Upper lobe of left lung (tissue), 4 donors: Measurements from ENCODE around the gene PEPD.

Experiments
- POLR2A ChIP-seq, 4 donors: fragments of 450-650 bp; IDR thresholded peaks; one replicate each; pipeline ENCODE4 v1.5.1; 2016 to 2017; ENCODE audit warnings: antibody characterized with exemption in 4 of 4, mild to moderate bottlenecking in 2 of 4
- TF ChIP-seq, protein P1 (sequence below), 6 experiments: fragments of 450-650 bp in 4 of 6; fragments of 200-600 bp in 2 of 6; sonication (generic) in 2 of 6; IDR thresholded peaks; one replicate each; pipeline ENCODE4 v1.5.1; 2016 to 2019; ENCODE audit warnings: antibody characterized with exemption in 6 of 6

DNA sequence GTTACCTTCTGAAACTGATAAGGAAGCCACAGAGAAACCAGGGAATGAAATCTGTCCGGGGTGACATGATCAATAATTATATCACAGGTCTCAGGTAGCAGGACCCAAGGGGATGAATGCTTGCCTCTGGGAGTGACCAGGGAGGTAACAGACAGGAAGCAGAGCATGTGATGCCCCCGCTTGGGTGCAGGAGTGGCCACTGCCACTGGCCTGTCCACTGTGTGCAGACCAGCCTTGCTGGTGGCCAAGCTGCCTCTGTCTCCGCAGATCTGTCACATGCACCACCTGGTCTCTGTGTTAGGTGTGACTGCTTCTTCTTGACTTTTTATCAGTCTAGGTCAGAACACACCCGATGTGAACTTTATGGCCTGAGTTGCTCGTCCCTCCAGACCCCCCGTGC, 71.8 kb downstream of the PEPD start:
- TF ChIP-seq, protein P1, sequence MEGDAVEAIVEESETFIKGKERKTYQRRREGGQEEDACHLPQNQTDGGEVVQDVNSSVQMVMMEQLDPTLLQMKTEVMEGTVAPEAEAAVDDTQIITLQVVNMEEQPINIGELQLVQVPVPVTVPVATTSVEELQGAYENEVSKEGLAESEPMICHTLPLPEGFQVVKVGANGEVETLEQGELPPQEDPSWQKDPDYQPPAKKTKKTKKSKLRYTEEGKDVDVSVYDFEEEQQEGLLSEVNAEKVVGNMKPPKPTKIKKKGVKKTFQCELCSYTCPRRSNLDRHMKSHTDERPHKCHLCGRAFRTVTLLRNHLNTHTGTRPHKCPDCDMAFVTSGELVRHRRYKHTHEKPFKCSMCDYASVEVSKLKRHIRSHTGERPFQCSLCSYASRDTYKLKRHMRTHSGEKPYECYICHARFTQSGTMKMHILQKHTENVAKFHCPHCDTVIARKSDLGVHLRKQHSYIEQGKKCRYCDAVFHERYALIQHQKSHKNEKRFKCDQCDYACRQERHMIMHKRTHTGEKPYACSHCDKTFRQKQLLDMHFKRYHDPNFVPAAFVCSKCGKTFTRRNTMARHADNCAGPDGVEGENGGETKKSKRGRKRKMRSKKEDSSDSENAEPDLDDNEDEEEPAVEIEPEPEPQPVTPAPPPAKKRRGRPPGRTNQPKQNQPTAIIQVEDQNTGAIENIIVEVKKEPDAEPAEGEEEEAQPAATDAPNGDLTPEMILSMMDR (IDR thresholded peaks at IDR 0.05): no peak
- no peak for TF ChIP-seq POLR2A (IDR thresholded peaks at IDR 0.05)
